ENCODE results near the gene ATP2C2. TPM values are rescaled to one million over a fixed set of nuclear protein-coding genes. Genes with fewer than 3 reads are reported as not detected.

Gene ATP2C2
- total RNA-seq, 1 donor from 2014 or later = 17.9 TPM

- Histone ChIP-seq H3K4me3 (ENCODE audit: low read depth, low read length) (no peak overlapping the region), H3K36me3 (ENCODE audit: control insufficient read depth, insufficient read depth, low read length) (no peaks in the 10 kb centered on the region), H3K27me3 (ENCODE audit: control insufficient read depth, insufficient read depth, low read length) (no peaks in the 10 kb centered on the region)
- TF ChIP-seq CTCF (IDR thresholded peaks at IDR 0.05; ENCODE audit: insufficient read depth, low read length, poor library complexity, severe bottlenecking) = no peak
- peak; percentile 56 for DNase-seq (ENCODE audit: low read depth)
These were observed 132.9 kb downstream of the ATP2C2 start for GRCh38 chr16:84501077-84501735.

- Histone ChIP-seq H3K27me3 (ENCODE audit: control insufficient read depth, insufficient read depth, low read length) (no peaks in the 10 kb centered on the region), H3K4me3 (ENCODE audit: low read depth, low read length) (no peak overlapping the region), H3K36me3 (ENCODE audit: control insufficient read depth, insufficient read depth, low read length) (no peaks in the 10 kb centered on the region)
- no peak for TF ChIP-seq CTCF (IDR thresholded peaks at IDR 0.05; ENCODE audit: insufficient read depth, low read length, poor library complexity, severe bottlenecking)
- DNase-seq (ENCODE audit: low read depth) = no peak
These were observed 133.7 kb downstream of the ATP2C2 start for GRCh38 chr16:84502075-84502474.

GRCh38 chr16:84502581-84502980 lies 134.2 kb downstream of the ATP2C2 start:
- no peak for TF ChIP-seq CTCF (IDR thresholded peaks at IDR 0.05; ENCODE audit: insufficient read depth, low read length, poor library complexity, severe bottlenecking)
- no peak for DNase-seq (ENCODE audit: low read depth)
- no peak overlapping the region for H3K4me3 ChIP-seq (ENCODE audit: low read depth, low read length)

GRCh38 chr16:84503751-84504395 lies 135.5 kb downstream of the ATP2C2 start:
- H3K4me3 ChIP-seq (ENCODE audit: low read depth, low read length) = peak overlapping the region; percentile 84
- no peaks in the 10 kb centered on the region for H3K27me3 ChIP-seq (ENCODE audit: control insufficient read depth, insufficient read depth, low read length)
- TF ChIP-seq CTCF (IDR thresholded peaks at IDR 0.05; ENCODE audit: insufficient read depth, low read length, poor library complexity, severe bottlenecking) = no peak
- no peaks in the 10 kb centered on the region for H3K36me3 ChIP-seq (ENCODE audit: control insufficient read depth, insufficient read depth, low read length)
- DNase-seq (ENCODE audit: low read depth) = no peak

More at GRCh38 chr16:84502581-84502980, 134.2 kb downstream of the ATP2C2 start:
- Histone ChIP-seq H3K27me3 (ENCODE audit: control insufficient read depth, insufficient read depth, low read length) (no peaks in the 10 kb centered on the region), H3K36me3 (ENCODE audit: control insufficient read depth, insufficient read depth, low read length) (no peaks in the 10 kb centered on the region)

- Histone ChIP-seq H3K27me3 (ENCODE audit: control insufficient read depth, insufficient read depth, low read length) (no peaks in the 10 kb centered on the region), H3K36me3 (ENCODE audit: control insufficient read depth, insufficient read depth, low read length) (no peaks in the 10 kb centered on the region), H3K4me3 (ENCODE audit: low read depth, low read length) (peak within 1 kb of the TSS; percentile 84)
- TF ChIP-seq CTCF (IDR thresholded peaks at IDR 0.05; ENCODE audit: insufficient read depth, low read length, poor library complexity, severe bottlenecking) = no peak
- peak; percentile 84 for DNase-seq (ENCODE audit: low read depth)
These were observed 136.3 kb downstream of the ATP2C2 start, which contains the start of gene MEAK7 for GRCh38 chr16:84504420-84505248. MEAK7 (minus strand) TSS chr16:84504659; CDS start chr16:84498086, 6,573 bp downstream.

Data from kidney epithelial cell (primary cell).